Testis (tissue), 3 donors: Measurements from ENCODE around the gene C20orf96. TPM values are rescaled to one million over a fixed set of nuclear protein-coding genes. Genes with fewer than 3 reads are reported as not detected.

Experiments
- DNase-seq: peaks from one replicate; pipeline ENCODE4 v3.0.0-alpha.2; 2019
- H3K27ac ChIP-seq, 2 donors: fragments of 200-600 bp; sonication (generic); one replicate each; pipeline ENCODE4 v1.5.1; 2019
- H3K27me3 ChIP-seq: fragments of 200-600 bp; sonication (generic); one replicate; pipeline ENCODE4 v1.5.1; 2019
- H3K36me3 ChIP-seq: fragments of 200-600 bp; sonication (generic); one replicate; pipeline ENCODE4 v1.5.1; 2017; ENCODE audit warnings: low read depth; ENCODE audit errors: missing control alignments
- H3K4me1 ChIP-seq: fragments of 200-600 bp; sonication (generic); one replicate; pipeline ENCODE4 v1.5.1; 2019
- H3K4me3 ChIP-seq, 2 donors: fragments of 200-600 bp; sonication (generic); one replicate each; pipeline ENCODE4 v1.5.1; 2017 to 2019
- H3K9me3 ChIP-seq: fragments of 200-600 bp; sonication (generic); one replicate; pipeline ENCODE4 v1.5.1; 2017
- POLR2A ChIP-seq: fragments of 450-650 bp; IDR thresholded peaks from one replicate; pipeline ENCODE4 v1.6.1; 2017; ENCODE audit warnings: antibody characterized with exemption, mild to moderate bottlenecking, moderate library complexity
- WGBS, 2 donors: methylation state at CpG; one replicate each; pipeline ENCODE4 v1.1.5; 2018; 5-methylcytosine and 5-hydroxymethylcytosine counted together
- intact Hi-C: fragments of 100-400 bp; cut with DNase I; formaldehyde crosslinking; loops from one replicate; pipeline ENCODE4 v1.15.1; 2023; ENCODE audit warnings: low total_unique reads
- polyA plus RNA-seq: library from polyadenylated mRNA; stranded (reverse); fragments of 350-450 nt; fragmentation: Illumina TruSeq; extraction: RNeasy Lipid Tissue Mini Kit (QIAGEN cat#74804); gene quantifications from one replicate; pipeline ENCODE4 v1.2.3, GENCODE V29; 2014; ENCODE audit warnings: low read depth, low replicate concordance; ENCODE audit not compliant: insufficient read depth
- total RNA-seq, 2 donors: library from RNA; depleted of rRNA; stranded (reverse); fragments of >200 nt; gene quantifications; one replicate each; pipeline ENCODE4 v1.2.3, GENCODE V29; 2016
- TF ChIP-seq, protein P1 (sequence below), 3 experiments: fragments of 450-650 bp in 2 of 3; fragments of 200-600 bp in 1 of 3; sonication (generic) in 1 of 3; IDR thresholded peaks; one replicate each; pipeline ENCODE4 v1.5.1; 2016 to 2019; ENCODE audit warnings: antibody characterized with exemption in 3 of 3, mild to moderate bottlenecking in 2 of 3, moderate library complexity in 1 of 3

The C20orf96 gene
- total and polyA plus RNA-seq, 3 donors from 2014 or later, result 16.7 to 46.3 (median 32.0) TPM

DNA sequence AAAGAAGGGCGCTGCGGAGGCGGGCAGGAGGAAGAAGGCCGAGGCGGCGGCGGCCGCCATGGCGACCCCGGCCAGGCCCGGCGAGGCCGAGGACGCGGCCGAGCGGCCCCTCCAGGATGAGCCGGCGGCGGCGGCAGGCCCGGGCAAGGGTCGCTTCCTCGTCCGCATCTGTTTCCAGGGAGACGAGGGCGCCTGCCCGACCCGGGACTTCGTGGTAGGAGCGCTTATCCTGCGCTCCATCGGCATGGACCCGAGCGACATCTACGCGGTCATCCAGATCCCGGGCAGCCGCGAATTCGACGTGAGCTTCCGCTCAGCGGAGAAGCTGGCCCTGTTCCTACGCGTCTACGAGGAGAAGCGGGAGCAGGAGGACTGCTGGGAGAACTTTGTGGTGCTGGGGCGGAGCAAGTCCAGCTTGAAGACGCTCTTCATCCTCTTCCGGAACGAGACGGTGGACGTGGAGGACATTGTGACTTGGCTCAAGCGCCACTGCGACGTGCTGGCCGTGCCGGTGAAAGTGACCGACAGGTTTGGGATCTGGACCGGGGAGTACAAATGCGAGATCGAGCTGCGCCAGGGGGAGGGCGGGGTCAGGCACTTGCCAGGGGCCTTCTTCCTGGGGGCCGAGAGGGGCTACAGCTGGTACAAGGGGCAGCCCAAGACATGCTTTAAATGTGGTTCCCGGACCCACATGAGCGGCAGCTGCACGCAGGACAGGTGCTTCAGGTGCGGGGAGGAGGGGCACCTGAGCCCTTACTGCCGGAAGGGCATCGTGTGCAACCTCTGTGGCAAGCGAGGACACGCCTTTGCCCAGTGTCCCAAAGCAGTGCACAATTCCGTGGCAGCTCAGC lies 7.6 kb upstream of the C20orf96 start:
- peak; percentile 60 for DNase-seq
- WGBS, 2 donors, result 0% methylated on average over 9 to 75 of the region's 75 CpGs
- Histone ChIP-seq H3K27ac (peak overlapping the region; percentile 98 to 100), H3K36me3 (no peaks in the 10 kb centered on the region), H3K4me3 (peak overlapping the region; percentile 89 to 90), H3K9me3 (no peaks in the 10 kb centered on the region), H3K4me1 (peaks cover 33% of the 10 kb centered on the region), H3K27me3 (no peaks in the 10 kb centered on the region)
- TF ChIP-seq POLR2A, result no peak
- TF ChIP-seq, protein P1, sequence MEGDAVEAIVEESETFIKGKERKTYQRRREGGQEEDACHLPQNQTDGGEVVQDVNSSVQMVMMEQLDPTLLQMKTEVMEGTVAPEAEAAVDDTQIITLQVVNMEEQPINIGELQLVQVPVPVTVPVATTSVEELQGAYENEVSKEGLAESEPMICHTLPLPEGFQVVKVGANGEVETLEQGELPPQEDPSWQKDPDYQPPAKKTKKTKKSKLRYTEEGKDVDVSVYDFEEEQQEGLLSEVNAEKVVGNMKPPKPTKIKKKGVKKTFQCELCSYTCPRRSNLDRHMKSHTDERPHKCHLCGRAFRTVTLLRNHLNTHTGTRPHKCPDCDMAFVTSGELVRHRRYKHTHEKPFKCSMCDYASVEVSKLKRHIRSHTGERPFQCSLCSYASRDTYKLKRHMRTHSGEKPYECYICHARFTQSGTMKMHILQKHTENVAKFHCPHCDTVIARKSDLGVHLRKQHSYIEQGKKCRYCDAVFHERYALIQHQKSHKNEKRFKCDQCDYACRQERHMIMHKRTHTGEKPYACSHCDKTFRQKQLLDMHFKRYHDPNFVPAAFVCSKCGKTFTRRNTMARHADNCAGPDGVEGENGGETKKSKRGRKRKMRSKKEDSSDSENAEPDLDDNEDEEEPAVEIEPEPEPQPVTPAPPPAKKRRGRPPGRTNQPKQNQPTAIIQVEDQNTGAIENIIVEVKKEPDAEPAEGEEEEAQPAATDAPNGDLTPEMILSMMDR (IDR thresholded peaks at IDR 0.05), result no peak
- intact Hi-C loops, result no loop called here

DNA sequence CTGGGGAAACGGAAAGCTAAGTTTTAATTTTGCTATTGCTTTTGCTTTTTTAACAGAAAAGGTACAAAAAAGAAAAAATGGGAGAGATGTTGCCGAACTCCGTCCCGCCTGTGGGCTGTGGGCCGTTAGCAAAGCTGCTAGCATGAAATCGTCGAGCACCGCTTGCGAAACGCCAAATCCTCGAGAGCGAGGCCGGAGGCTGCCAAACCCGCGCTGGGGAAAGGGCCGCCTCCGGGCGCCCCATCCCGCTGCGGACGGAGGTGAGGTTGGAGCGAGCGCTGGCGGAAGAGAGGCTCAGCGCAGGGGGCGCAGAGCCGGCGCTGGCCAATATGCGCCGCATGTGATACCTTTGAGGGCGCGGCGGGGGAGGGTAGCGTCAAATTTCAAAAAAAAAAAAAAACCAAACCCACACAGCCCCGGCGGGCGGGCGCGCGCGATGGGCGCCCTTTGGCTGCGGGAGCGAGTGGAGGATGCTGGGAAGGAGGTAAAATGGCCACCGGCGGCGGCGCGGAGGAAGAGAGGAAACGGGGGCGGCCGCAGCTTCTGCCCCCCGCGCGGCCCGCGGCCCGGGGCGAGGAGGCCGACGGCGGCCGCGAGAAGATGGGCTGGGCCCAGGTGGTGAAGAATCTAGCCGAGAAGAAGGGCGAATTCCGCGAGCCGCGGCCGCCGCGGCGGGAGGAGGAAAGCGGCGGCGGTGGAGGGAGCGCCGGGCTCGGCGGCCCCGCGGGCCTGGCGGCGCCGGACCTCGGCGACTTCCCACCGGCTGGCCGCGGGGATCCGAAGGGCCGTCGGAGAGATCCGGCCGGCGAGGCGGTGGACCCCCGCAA lies 6.8 kb upstream of the C20orf96 start, which contains the start of gene ZCCHC3:
TSS of gene ZCCHC3 (plus strand) at position 473 of the 827 bp plus-strand sequence. CDS start at position 490, 17 bp downstream.
- TF ChIP-seq POLR2A, result no peak
- TF ChIP-seq, protein P1 (IDR thresholded peaks at IDR 0.05), result no peak
- Histone ChIP-seq H3K4me3 (peak within 1 kb of the TSS; percentile 89 to 90), H3K36me3 (no peaks in the 10 kb centered on the region), H3K4me1 (peaks cover 33% of the 10 kb centered on the region), H3K27ac (peak within 1 kb of the TSS; percentile 98 to 100), H3K9me3 (no peaks in the 10 kb centered on the region), H3K27me3 (no peaks in the 10 kb centered on the region)
- DNase-seq, result peak; percentile 87
- intact Hi-C loops, result no loop called here
- 0 to 1% methylated on average over 57 to 99 of the region's 99 CpGs for WGBS, 2 donors

DNA sequence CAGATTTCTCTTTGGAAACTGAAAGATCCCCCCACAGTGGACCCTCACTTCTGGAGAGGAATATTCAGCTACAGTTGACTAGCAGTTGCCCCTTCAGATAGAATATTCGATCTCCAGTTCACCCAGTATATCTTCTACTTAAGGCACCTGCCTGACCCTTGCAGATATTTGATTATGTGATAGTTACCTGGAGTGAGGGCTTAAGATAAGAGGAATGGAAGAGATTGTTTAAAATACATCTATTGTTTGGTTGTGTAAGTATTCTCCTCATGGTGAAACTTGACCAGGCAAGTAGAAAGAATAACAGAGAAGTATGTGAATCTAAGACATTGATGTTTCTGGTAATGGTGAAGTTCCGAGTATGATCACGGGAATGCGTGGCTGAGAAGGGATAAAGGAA lies 5.3 kb upstream of the C20orf96 start:
- no peak for TF ChIP-seq POLR2A
- TF ChIP-seq, protein P1 (IDR thresholded peaks at IDR 0.05), result no peak

DNA sequence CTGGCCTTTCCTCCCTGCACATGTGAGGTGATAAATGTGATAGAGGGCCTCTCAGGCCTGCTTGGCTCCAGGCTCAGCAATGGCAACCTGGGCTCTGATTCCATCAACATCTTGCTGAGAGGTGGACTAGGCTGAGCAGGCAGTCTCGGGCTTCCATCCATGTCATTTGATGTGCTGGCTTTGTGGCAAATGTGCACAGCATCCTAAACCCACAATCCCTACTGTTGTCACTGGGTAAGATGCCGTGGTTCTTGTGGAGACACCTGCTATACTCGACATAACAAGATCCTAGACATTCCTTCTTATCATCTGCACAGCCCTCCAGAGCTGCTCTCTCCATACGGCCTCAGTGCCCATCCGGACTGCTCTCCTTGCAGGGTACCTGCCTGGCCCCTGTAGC lies 4.1 kb upstream of the C20orf96 start:
- TF ChIP-seq, protein P1 (IDR thresholded peaks at IDR 0.05), result no peak
- TF ChIP-seq POLR2A, result no peak
- Histone ChIP-seq H3K9me3 (no peaks in the 10 kb centered on the region), H3K27me3 (no peaks in the 10 kb centered on the region), H3K4me1 (peaks cover 18% of the 10 kb centered on the region), H3K27ac (no peak overlapping the region), H3K4me3 (no peak overlapping the region), H3K36me3 (no peaks in the 10 kb centered on the region)
- intact Hi-C loops, result no loop called here
- 87 to 89% methylated on average over 5 of the region's 5 CpGs for WGBS, 2 donors
- DNase-seq, result no peak

More for the DNA sequence above, 5.3 kb upstream of the C20orf96 start:
- WGBS, 2 donors, result 53 to 75% methylated on average over 4 of the region's 4 CpGs
- Histone ChIP-seq H3K9me3 (no peaks in the 10 kb centered on the region), H3K4me1 (peaks cover 27% of the 10 kb centered on the region), H3K4me3 (peak overlapping the region in 1 of 2 donors; percentile 89), H3K27me3 (no peaks in the 10 kb centered on the region), H3K36me3 (no peaks in the 10 kb centered on the region), H3K27ac (no peak overlapping the region)
- no peak for DNase-seq
- intact Hi-C loops, result no loop called here
